Endothelial cell of umbilical vein (primary cell): ENCODE data around the gene PKHD1. TPM values are rescaled to one million over a fixed set of nuclear protein-coding genes. Genes with fewer than 3 reads are reported as not detected.

Source experiments
- BruUV-seq: library from RNA; stranded (reverse); fragments of 400-500 nt; replicated peaks from 2 replicates; lab custom pipeline; 2021; lab: Mats Ljungman, UMichigan
- CTCF ChIA-PET: fragments of 300-600, 350-600 bp; sonication (Branson Sonifier 250); formaldehyde crosslinking; loops from one replicate; lab custom pipeline; 2021; ENCODE audit warnings: antibody characterized with exemption, inconsistent platforms; lab: Charles Lee
- POLR2A ChIA-PET: fragments of 300-600, 350-600 bp; sonication (Branson Sonifier 250); formaldehyde crosslinking; loops from one replicate; lab custom pipeline; 2021; ENCODE audit warnings: antibody characterized with exemption, inconsistent platforms; lab: Charles Lee
- DNase-seq: peaks from one replicate; pipeline ENCODE4 v3.0.0-alpha.2; 2011; ENCODE audit warnings: low read depth, low spot score
- FAIRE-seq: peaks from 2 replicates; lab custom pipeline; 2011; peaks lifted over from hg19 to GRCh38; lab: Jason Lieb, UNC
- H2AFZ ChIP-seq: 2 replicates; pipeline ENCODE4 v1.6.0; 2012; ENCODE audit warnings: low read depth, low read length, control low read depth, inconsistent platforms
- H3K27ac ChIP-seq: 2 replicates; pipeline ENCODE4 v1.5.1; 2011; ENCODE audit warnings: low read depth, mild to moderate bottlenecking, control low read depth, low read length, moderate library complexity; ENCODE audit not compliant: insufficient read depth
- H3K27me3 ChIP-seq, 2 experiments: 2 replicates each; pipeline versions ENCODE4 v1.6.0 to v1.6.1; 2011; ENCODE audit warnings: low read length in 2 of 2, mixed read lengths in 1 of 2; ENCODE audit not compliant: control insufficient read depth in 2 of 2, insufficient read depth in 2 of 2
- H3K36me3 ChIP-seq, 2 experiments: 2 replicates in 1 of 2; 3 replicates in 1 of 2; pipeline ENCODE4 v1.5.1; 2011; ENCODE audit warnings: low read length in 2 of 2, mild to moderate bottlenecking in 1 of 2, moderate library complexity in 1 of 2; ENCODE audit not compliant: control insufficient read depth in 2 of 2, insufficient read depth in 2 of 2; ENCODE audit errors: extremely low read depth in 1 of 2
- H3K4me1 ChIP-seq: 3 replicates; pipeline ENCODE4 v1.5.1; 2011; ENCODE audit warnings: mild to moderate bottlenecking, low read length; ENCODE audit not compliant: control insufficient read depth, insufficient read depth; ENCODE audit errors: extremely low read depth
- H3K4me2 ChIP-seq: 2 replicates; pipeline ENCODE4 v1.6.1; 2011; ENCODE audit warnings: low read length, control low read depth, mixed read lengths; ENCODE audit not compliant: insufficient read depth
- H3K4me3 ChIP-seq, 3 experiments: fragments of 200-600 bp in 1 of 3; sonication (generic), shearing (Covaris generic) in 1 of 3; replicated peaks in 1 of 3; 2 replicates each; pipeline ENCODE4 v1.5.1; 2011 to 2016; ENCODE audit warnings: control low read depth in 3 of 3, low read length in 3 of 3, mild to moderate bottlenecking in 2 of 3, inconsistent platforms in 1 of 3, low read depth in 1 of 3, moderate library complexity in 1 of 3; ENCODE audit not compliant: insufficient read depth in 1 of 3
- H3K79me2 ChIP-seq: 2 replicates; pipeline ENCODE4 v1.6.0; 2012; ENCODE audit warnings: low read length, inconsistent platforms; ENCODE audit not compliant: control insufficient read depth, insufficient read depth
- H3K9ac ChIP-seq: replicated peaks from 2 replicates; pipeline ENCODE3; 2011; ENCODE audit warnings: low read length, control low read depth; ENCODE audit not compliant: insufficient read depth; ENCODE audit errors: extremely low read depth
- H3K9me1 ChIP-seq: replicated peaks from 3 replicates; pipeline ENCODE4 v1.6.0; 2011; ENCODE audit warnings: mild to moderate bottlenecking, low read length; ENCODE audit not compliant: control insufficient read depth, insufficient read depth; ENCODE audit errors: extremely low read depth
- H3K9me3 ChIP-seq: replicated peaks from 2 replicates; pipeline ENCODE4 v1.5.1; 2012; ENCODE audit warnings: low read length, inconsistent platforms; ENCODE audit not compliant: control insufficient read depth, insufficient read depth
- H4K20me1 ChIP-seq: replicated peaks from 2 replicates; pipeline ENCODE3; 2011; ENCODE audit warnings: mild to moderate bottlenecking, low read length; ENCODE audit not compliant: control insufficient read depth, insufficient read depth; ENCODE audit errors: extremely low read depth
- EZH2 ChIP-seq: IDR thresholded peaks from 2 replicates; pipeline ENCODE4 v1.6.1; 2012; ENCODE audit warnings: borderline replicate concordance, low read depth, mild to moderate bottlenecking, moderate library complexity, low read length, inconsistent platforms; ENCODE audit not compliant: severe bottlenecking
- FOS ChIP-seq: IDR thresholded peaks from 2 replicates; pipeline ENCODE4 v1.6.1; 2011; ENCODE audit warnings: mild to moderate bottlenecking, low read length, moderate library complexity, borderline replicate concordance; ENCODE audit not compliant: insufficient read depth
- GATA2 ChIP-seq: IDR thresholded peaks from 2 replicates; pipeline ENCODE4 v1.7.0; 2011; ENCODE audit warnings: low read depth, mild to moderate bottlenecking, moderate library complexity, mixed read lengths, low read length; ENCODE audit not compliant: insufficient read length, insufficient read depth
- JUN ChIP-seq: IDR thresholded peaks from 2 replicates; pipeline ENCODE4 v1.6.1; 2011; ENCODE audit warnings: borderline replicate concordance, low read depth; ENCODE audit not compliant: insufficient read length, insufficient read depth
- MYC ChIP-seq: IDR thresholded peaks from one replicate; pipeline ENCODE4 v1.6.1; 2011; ENCODE audit warnings: mild to moderate bottlenecking, low read depth, low read length
- POLR2A ChIP-seq: IDR thresholded peaks from 2 replicates; pipeline ENCODE4 v1.6.1; 2012; ENCODE audit warnings: low read depth, mild to moderate bottlenecking, control low read depth, low read length
- POLR2AphosphoS5 ChIP-seq: IDR thresholded peaks from 2 replicates; pipeline ENCODE4 v1.6.1; 2012; ENCODE audit warnings: low read depth, mild to moderate bottlenecking, control low read depth, low read length, moderate library complexity; ENCODE audit not compliant: insufficient read depth
- dilution Hi-C: fragments of 300-500 bp; cut with MboI; formaldehyde crosslinking; loops from one replicate; pipeline ENCODE4 v1.15.0; 2019; ENCODE audit warnings: low sequenced_read_pairs; ENCODE audit not compliant: extremely low pct_ligation_motif_present
- intact Hi-C: fragments of 100-400 bp; cut with micrococcal nuclease; formaldehyde crosslinking; loops from one replicate; pipeline ENCODE4 v1.10.0; 2022
- polyA plus RNA-seq, 4 experiments: library from polyadenylated mRNA; depleted of rRNA in 3 of 4; stranded (reverse) in 3 of 4; unstranded in 1 of 4; fragments of >200 nt; gene quantifications; 2 replicates each; pipeline versions ENCODE4 v1.2.1 to v1.2.3, GENCODE V29; 2011 to 2012; ENCODE audit warnings: missing spikeins in 1 of 4
- total RNA-seq: library from RNA; stranded (reverse); gene quantifications from 2 replicates; pipeline ENCODE4 v1.2.3, GENCODE V29; 2021
- TF ChIP-seq, protein P1 (sequence below), 2 donors: IDR thresholded peaks; 1 replicate in 1 of 2; 2 replicates in 1 of 2; pipeline ENCODE4 v1.5.1; 2011; ENCODE audit warnings: low read length in 2 of 2, mild to moderate bottlenecking in 2 of 2, moderate library complexity in 2 of 2, control low read depth in 1 of 2, inconsistent platforms in 1 of 2, low read depth in 1 of 2; ENCODE audit not compliant: insufficient read depth in 1 of 2; ENCODE audit errors: extremely low read depth in 1 of 2
- TF ChIP-seq, protein P2 (sequence below): IDR thresholded peaks from 2 replicates; pipeline ENCODE4 v1.6.1; 2011; ENCODE audit not compliant: insufficient read depth, insufficient read length

Gene PKHD1
- total and polyA plus RNA-seq, 2 donors (not counting 3 experiments of a cell fraction or from before 2014, with no cell fraction given): not detected

DNA sequence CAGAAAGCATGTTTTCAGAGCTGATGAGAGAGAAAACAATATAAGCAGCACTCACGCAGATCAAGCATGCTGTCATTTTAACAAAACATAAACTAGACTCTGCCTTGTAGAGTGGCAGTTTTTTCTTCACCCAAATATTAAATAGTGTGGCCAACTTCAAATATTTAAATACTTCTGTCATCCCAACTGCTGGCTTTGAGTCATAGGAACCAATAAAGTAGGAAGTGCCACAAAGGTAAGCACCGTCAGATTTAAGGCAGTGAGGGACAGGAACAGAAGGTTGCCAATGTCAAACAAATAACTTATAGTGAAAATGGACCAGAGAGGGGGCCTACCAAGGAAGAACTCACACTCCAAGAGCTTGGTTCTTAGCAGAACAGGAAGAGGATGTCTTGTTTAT is 222.2 kb downstream of the PKHD1 start:
- no peaks in the 10 kb centered on the region for H3K9me3 ChIP-seq
- CTCF ChIA-PET: no interaction called here
- dilution Hi-C loops: no loop called here
- H3K27me3 ChIP-seq: no peaks in the 10 kb centered on the region
- H2AFZ ChIP-seq: no peak overlapping the region
- POLR2A ChIA-PET: no interaction called here
- H3K9ac ChIP-seq: no peak overlapping the region
- H3K9me1 ChIP-seq: no peaks in the 10 kb centered on the region
- H3K4me3 ChIP-seq: no peak overlapping the region
- TF ChIP-seq POLR2AphosphoS5 (no peak), FOS (no peak)
- DNase-seq: no peak
- no peaks in the 10 kb centered on the region for H3K4me1 ChIP-seq
- no peak for FAIRE-seq
- H4K20me1 ChIP-seq: no peaks in the 10 kb centered on the region
- H3K79me2 ChIP-seq: no peaks in the 10 kb centered on the region
- H3K36me3 ChIP-seq: no peaks in the 10 kb centered on the region
- BruUV-seq: no TSS peak
- intact Hi-C loops: no loop called here
- H3K27ac ChIP-seq: no peak overlapping the region
- H3K4me2 ChIP-seq: no peak overlapping the region

DNA sequence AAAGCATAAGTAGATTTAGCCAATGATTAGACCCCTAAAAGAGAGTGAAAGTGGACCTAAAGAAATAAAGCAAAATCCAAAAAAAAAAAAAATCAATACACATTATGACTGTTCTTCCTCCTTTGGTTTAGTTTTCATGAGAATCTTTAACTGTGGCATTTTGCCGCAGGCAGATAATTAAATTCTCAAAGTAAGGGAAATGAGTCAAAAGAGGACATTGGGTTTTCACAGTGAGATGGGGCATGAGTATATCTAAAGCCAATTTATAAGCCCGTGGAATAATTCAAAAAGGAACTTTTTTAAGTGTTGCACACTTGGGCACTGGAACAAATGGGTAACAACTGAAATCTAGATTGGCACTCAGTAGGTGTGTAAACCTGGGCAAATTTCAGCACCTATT is 230.3 kb downstream of the PKHD1 start:
- DNase-seq (no peak), FAIRE-seq (no peak)
- H3K9ac ChIP-seq: no peak overlapping the region
- H3K27me3 ChIP-seq: no peaks in the 10 kb centered on the region
- H3K4me1 ChIP-seq: no peaks in the 10 kb centered on the region
- ChIA-PET CTCF (no interaction called here), POLR2A (no interaction called here)
- no peaks in the 10 kb centered on the region for H3K36me3 ChIP-seq
- H3K9me1 ChIP-seq: no peaks in the 10 kb centered on the region
- H2AFZ ChIP-seq: no peak overlapping the region
- no peak overlapping the region for H3K4me3 ChIP-seq
- no peak overlapping the region for H3K4me2 ChIP-seq
- H3K79me2 ChIP-seq: no peaks in the 10 kb centered on the region
- no peaks in the 10 kb centered on the region for H3K9me3 ChIP-seq
- TF ChIP-seq, protein P1, sequence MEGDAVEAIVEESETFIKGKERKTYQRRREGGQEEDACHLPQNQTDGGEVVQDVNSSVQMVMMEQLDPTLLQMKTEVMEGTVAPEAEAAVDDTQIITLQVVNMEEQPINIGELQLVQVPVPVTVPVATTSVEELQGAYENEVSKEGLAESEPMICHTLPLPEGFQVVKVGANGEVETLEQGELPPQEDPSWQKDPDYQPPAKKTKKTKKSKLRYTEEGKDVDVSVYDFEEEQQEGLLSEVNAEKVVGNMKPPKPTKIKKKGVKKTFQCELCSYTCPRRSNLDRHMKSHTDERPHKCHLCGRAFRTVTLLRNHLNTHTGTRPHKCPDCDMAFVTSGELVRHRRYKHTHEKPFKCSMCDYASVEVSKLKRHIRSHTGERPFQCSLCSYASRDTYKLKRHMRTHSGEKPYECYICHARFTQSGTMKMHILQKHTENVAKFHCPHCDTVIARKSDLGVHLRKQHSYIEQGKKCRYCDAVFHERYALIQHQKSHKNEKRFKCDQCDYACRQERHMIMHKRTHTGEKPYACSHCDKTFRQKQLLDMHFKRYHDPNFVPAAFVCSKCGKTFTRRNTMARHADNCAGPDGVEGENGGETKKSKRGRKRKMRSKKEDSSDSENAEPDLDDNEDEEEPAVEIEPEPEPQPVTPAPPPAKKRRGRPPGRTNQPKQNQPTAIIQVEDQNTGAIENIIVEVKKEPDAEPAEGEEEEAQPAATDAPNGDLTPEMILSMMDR (IDR thresholded peaks at IDR 0.05; ENCODE audit: extremely low read depth in 1 of 2, insufficient read depth in 1 of 2, low read depth in 1 of 2, low read length in 2 of 2): no peak
- TF ChIP-seq FOS (no peak), GATA2 (no peak), POLR2AphosphoS5 (no peak), EZH2 (no peak), JUN (no peak), POLR2A (no peak), MYC (no peak)
- TF ChIP-seq, protein P2, sequence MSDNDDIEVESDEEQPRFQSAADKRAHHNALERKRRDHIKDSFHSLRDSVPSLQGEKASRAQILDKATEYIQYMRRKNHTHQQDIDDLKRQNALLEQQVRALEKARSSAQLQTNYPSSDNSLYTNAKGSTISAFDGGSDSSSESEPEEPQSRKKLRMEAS: no peak
- intact Hi-C loops (loop anchor here (10.0 kb wide), 2 partner anchors 378 to 1042 kb away; partner anchors contain the start of gene TFAP2B), dilution Hi-C loops (no loop called here)
- no peak overlapping the region for H3K27ac ChIP-seq
- no peaks in the 10 kb centered on the region for H4K20me1 ChIP-seq
- BruUV-seq: no TSS peak
